CD4-positive, alpha-beta T cell treated with Interleukin-21 for 1 hour (primary cell): Measurements from ENCODE around the gene SMAD5.

Experiments
- DNase-seq: peaks from one replicate; pipeline ENCODE4 v3.0.0-alpha.2; 2020

The SMAD5 gene

GRCh38 chr5:136132557-136133221 lies at the start of gene SMAD5:
Gene SMAD5, plus strand, starts transcription at chr5:136132845. Its CDS starts 20,916 bp downstream, at chr5:136153761.
- DNase-seq: peak; percentile 88

GRCh38 chr5:136084698-136085097 lies 47.9 kb upstream of the SMAD5 start:
- DNase-seq: no peak

DNA sequence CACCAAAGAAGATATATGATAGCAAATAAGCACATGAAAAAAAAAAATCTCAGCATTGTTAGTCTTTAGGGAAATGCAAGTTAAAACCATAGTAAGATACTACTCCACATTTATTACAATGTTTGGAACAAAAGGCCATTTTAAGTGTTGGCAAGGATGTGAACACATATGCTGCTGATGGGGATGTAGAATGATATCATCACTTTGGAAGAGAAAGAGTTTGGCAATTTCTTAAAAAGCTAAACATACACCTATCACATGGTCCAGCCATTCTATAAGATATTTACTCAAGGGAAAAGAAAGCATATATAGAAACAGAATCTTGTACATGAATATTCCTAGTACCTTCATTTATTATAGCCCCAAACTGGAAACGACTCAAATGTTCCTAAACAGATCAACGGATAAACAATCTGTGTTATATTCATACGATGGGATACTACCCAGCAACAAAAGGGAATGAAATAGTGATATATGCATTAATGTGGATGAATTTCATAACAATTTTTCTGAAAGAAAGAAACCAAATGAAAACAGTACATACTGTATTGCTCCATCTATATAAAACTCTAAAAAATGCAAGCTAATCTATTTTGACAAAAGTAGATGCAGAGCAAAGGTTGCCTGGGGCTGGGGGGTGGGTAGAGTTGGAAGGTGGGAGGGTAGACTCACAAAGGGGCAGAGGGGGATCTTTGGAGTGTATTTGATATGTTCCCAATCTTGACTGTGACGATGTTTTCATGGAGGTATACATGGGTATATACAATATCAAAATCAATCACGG lies 45.7 kb upstream of the SMAD5 start:
- no peak for DNase-seq

GRCh38 chr5:136087961-136088871 lies 44.4 kb upstream of the SMAD5 start:
- DNase-seq: no peak

GRCh38 chr5:136089791-136090190 lies 42.9 kb upstream of the SMAD5 start:
- DNase-seq: no peak

GRCh38 chr5:136090319-136090718 lies 42.3 kb upstream of the SMAD5 start:
- DNase-seq: no peak

DNA sequence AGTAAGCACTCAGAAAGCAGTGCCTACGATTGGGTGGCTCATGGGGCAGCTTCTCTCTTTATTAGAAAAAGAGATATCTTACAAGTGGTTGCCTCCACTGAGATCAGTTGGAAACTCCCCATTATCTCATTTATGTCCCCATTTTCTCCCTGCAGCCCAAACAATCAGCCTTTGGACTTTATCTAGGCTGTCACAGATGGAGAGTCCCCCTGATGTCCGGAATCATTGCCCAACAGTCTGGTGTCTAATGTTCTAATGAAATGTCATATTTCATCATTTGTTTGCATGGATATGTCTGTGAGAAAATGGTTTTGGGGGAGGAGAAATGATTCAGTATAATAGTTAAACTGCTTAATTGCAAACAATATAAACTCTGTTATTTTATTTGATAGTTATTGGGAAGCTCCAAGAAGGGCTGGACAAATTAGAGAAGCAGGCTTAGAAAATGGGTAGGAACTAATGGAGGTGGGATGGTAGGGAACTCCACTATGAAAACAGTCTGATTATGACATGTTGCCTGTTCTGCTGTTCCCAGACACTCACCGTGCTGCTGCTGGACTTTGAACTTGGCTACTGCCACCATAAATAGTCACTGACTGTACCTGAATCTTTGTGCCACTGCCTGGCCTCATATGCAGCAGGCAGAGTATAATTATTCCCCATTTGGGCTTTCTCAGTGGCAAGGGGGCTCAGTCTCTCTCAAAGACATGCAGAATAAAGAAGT lies 38.3 kb upstream of the SMAD5 start:
- no peak for DNase-seq

- no peak for DNase-seq
These were observed 37.6 kb upstream of the SMAD5 start for GRCh38 chr5:136094913-136095641.

DNA sequence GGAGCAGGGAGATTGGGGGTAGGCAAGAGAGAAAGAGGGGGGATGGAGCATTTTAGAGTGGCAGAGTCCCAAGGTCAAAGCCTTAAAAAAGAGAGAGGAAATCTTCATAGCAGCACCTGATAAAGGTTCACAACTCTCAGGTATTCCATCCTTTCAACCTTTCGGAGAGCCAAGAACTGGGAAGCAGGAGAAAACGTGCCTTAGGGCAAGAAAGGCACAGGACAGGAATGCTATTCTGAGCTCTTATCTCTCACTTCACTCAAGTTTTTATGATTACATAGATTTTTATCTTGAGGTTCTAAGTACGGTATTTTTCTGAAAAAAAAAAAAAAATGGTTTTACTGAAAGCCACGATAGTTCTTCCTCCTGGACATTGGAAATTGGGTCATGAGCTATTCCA lies 34.5 kb upstream of the SMAD5 start:
- no peak for DNase-seq

- no peak for DNase-seq
These were observed 32.8 kb upstream of the SMAD5 start for GRCh38 chr5:136099870-136100269.

DNA sequence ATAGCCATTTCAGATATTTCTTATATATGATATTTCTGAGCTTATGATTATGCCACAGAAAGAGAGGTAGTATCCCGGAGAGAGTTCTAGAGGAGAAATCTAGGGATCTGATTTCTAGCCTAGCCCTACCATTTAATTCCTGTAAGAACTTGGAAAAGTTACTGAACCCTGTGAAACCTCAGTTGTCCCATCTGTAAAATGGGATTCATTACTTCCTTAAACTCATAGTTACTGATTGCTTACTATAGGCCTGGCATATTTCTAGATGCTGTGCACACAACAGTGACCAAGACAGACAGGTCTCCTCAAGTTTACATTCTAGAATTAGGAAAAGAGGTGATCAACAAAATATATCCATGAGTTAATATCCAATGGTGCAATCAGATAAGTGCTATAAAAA lies 30.8 kb upstream of the SMAD5 start:
- no peak for DNase-seq

GRCh38 chr5:136103118-136103517 lies 29.5 kb upstream of the SMAD5 start:
- DNase-seq: no peak

DNA sequence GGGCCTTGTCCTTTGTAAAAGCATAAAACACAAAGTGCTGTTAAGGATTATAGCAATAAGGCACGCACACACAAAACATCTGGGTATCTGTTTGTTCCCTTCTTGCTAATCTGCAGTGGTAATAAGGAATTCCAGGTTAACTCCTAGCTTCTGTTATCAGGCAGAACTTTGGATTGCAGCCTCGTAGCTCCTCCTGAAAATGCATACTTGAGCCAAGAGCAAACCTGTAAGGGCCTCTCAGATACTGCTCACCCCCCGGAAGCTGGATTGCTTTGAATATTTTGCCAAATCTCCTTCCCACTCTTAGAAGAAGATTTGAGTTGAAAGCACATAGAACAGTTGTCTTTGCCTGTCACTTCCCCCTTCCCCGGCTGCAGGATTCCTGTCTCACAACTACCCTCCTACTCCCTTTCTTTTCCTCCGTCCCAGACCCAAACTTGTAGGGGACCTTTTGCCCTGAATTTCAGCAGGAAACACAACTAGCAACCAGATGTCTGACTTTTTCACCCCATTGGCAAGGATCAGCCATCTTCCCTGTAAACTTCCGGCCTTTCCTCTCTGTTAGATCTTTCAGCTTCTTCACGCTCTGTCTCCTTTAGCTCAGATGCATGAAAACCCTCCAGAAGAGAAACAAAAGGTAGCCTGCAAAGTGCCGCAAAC lies 28.2 kb upstream of the SMAD5 start:
- DNase-seq: no peak

- DNase-seq: no peak
These were observed 26.2 kb upstream of the SMAD5 start for GRCh38 chr5:136106351-136107031.

- DNase-seq: no peak
These were observed 24.4 kb upstream of the SMAD5 start for GRCh38 chr5:136108180-136108611.

- DNase-seq: no peak
These were observed 23.9 kb upstream of the SMAD5 start for GRCh38 chr5:136108766-136109165.

DNA sequence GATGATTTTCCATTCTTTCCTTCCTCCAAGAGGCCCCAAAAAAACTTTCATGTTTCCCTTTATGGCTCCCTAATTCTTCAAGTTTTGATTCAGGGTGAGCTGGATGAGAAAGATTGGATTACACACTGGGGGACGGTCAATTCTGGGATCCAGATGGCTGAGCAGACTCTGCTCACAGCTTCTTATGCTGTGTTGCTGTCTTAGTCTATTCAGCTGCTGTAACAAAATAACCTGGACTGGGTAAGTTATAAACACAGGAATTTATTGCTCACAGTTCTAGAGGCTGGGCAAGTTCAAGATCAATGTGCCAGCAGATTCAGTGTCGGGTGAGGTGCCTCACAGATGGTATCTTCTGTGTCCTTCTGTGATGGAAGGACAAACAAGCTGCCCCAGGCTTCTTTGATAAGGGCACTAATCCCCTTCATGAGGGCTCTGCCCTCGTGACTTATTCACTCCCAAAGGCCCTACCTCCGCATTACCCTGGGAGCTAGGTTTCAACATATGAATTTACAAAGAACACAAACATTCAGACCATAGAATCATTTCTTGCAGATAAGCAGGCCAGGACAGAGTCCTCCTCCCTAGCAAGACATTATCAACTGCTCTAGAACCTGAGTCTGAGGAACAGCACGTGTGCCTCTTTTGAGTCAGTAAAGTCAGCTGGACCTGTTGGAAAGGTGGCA lies 23.1 kb upstream of the SMAD5 start:
- DNase-seq: no peak

GRCh38 chr5:136113606-136114005 lies 19.0 kb upstream of the SMAD5 start:
- no peak for DNase-seq

- no peak for DNase-seq
These were observed 18.1 kb upstream of the SMAD5 start for GRCh38 chr5:136114414-136115125.
